ENCODE measurements around the gene MAGED1.
A peak's percentile ranks its signal among the peaks of the same experiment; 100 is the strongest.

MAGED1 gene

GRCh38 chrX:51892921-51893745, at the start of gene MAGED1:
MAGED1 (plus strand) TSS chrX:51893623; CDS start chrX:51894305, 682 bp downstream.
- no peaks in the 10 kb centered on the region for H3K27me3 ChIP-seq (ENCODE audit: insufficient read depth, low read length)
- H3K27ac ChIP-seq (ENCODE audit: low read length): no peak within 1 kb of the TSS
- H3K36me3 ChIP-seq (ENCODE audit: insufficient read depth, low read depth, low read length): peaks cover 31% of the 10 kb centered on the region
- H3K4me3 ChIP-seq (ENCODE audit: low read length): peak within 1 kb of the TSS; percentile 91
- no peaks in the 10 kb centered on the region; the same call in 1 of the 2 replicates for H3K4me1 ChIP-seq (ENCODE audit: insufficient read depth, low read length)
- peak within 1 kb of the TSS; percentile 94 for H3K9ac ChIP-seq (ENCODE audit: low read depth, low read length)
- H3K9me3 ChIP-seq (ENCODE audit: insufficient read depth, low read depth, low read length): no peaks in the 10 kb centered on the region

- H3K4me1 ChIP-seq (ENCODE audit: insufficient read depth, low read length): peaks cover 27% of the 10 kb centered on the region
- H3K9ac ChIP-seq (ENCODE audit: low read depth, low read length): no peak overlapping the region
- H3K9me3 ChIP-seq (ENCODE audit: insufficient read depth, low read depth, low read length): no peaks in the 10 kb centered on the region
- no peak overlapping the region for H3K4me3 ChIP-seq (ENCODE audit: low read length)
- H3K27ac ChIP-seq (ENCODE audit: low read length): no peak overlapping the region
- H3K36me3 ChIP-seq (ENCODE audit: insufficient read depth, low read depth, low read length): peaks cover 6% of the 10 kb centered on the region; the same call in 1 of the 2 replicates
- H3K27me3 ChIP-seq (ENCODE audit: insufficient read depth, low read length): no peaks in the 10 kb centered on the region
These were observed 46.0 kb upstream of the MAGED1 start for GRCh38 chrX:51847463-51847862.

- H3K4me3 ChIP-seq (ENCODE audit: low read length): peak overlapping the region; percentile 49; the same call in 1 of the 2 replicates
- peak overlapping the region; percentile 25 for H3K27ac ChIP-seq (ENCODE audit: low read length)
- H3K9me3 ChIP-seq (ENCODE audit: insufficient read depth, low read depth, low read length): peaks cover 7% of the 10 kb centered on the region
- peak overlapping the region; percentile 61; the same call in 1 of the 2 replicates for H3K9ac ChIP-seq (ENCODE audit: low read depth, low read length)
- peaks cover 9% of the 10 kb centered on the region; the same call in 1 of the 2 replicates for H3K36me3 ChIP-seq (ENCODE audit: insufficient read depth, low read depth, low read length)
- peaks cover 38% of the 10 kb centered on the region for H3K4me1 ChIP-seq (ENCODE audit: insufficient read depth, low read length)
- H3K27me3 ChIP-seq (ENCODE audit: insufficient read depth, low read length): no peaks in the 10 kb centered on the region
These were observed 41.8 kb upstream of the MAGED1 start for GRCh38 chrX:51851507-51852085.

- H3K9me3 ChIP-seq (ENCODE audit: insufficient read depth, low read depth, low read length): peaks cover 12% of the 10 kb centered on the region
- H3K27me3 ChIP-seq (ENCODE audit: insufficient read depth, low read length): no peaks in the 10 kb centered on the region
- peak overlapping the region; percentile 25 for H3K27ac ChIP-seq (ENCODE audit: low read length)
- H3K9ac ChIP-seq (ENCODE audit: low read depth, low read length): peak overlapping the region; percentile 61; the same call in 1 of the 2 replicates
- peaks cover 37% of the 10 kb centered on the region for H3K4me1 ChIP-seq (ENCODE audit: insufficient read depth, low read length)
- H3K36me3 ChIP-seq (ENCODE audit: insufficient read depth, low read depth, low read length): peaks cover 14% of the 10 kb centered on the region; the same call in 1 of the 2 replicates
- H3K4me3 ChIP-seq (ENCODE audit: low read length): peak overlapping the region; percentile 49; the same call in 1 of the 2 replicates
These were observed 41.3 kb upstream of the MAGED1 start for GRCh38 chrX:51852096-51852495.

- Histone ChIP-seq H3K9ac (ENCODE audit: low read depth, low read length) (peak overlapping the region; percentile 66; the same call in 1 of the 2 replicates), H3K9me3 (ENCODE audit: insufficient read depth, low read depth, low read length) (peaks cover 16% of the 10 kb centered on the region), H3K36me3 (ENCODE audit: insufficient read depth, low read depth, low read length) (peaks cover 18% of the 10 kb centered on the region; the same call in 1 of the 2 replicates), H3K4me3 (ENCODE audit: low read length) (peak overlapping the region; percentile 49; the same call in 1 of the 2 replicates), H3K27ac (ENCODE audit: low read length) (peak overlapping the region; percentile 92), H3K27me3 (ENCODE audit: insufficient read depth, low read length) (no peaks in the 10 kb centered on the region), H3K4me1 (ENCODE audit: insufficient read depth, low read length) (peaks cover 34% of the 10 kb centered on the region)
These were observed 40.8 kb upstream of the MAGED1 start for GRCh38 chrX:51852621-51853020.

- H3K4me3 ChIP-seq (ENCODE audit: low read length): peak overlapping the region; percentile 49; the same call in 1 of the 2 replicates
- peak overlapping the region; percentile 66; the same call in 1 of the 2 replicates for H3K9ac ChIP-seq (ENCODE audit: low read depth, low read length)
- peaks cover 29% of the 10 kb centered on the region for H3K4me1 ChIP-seq (ENCODE audit: insufficient read depth, low read length)
- peaks cover 20% of the 10 kb centered on the region; the same call in 1 of the 2 replicates for H3K36me3 ChIP-seq (ENCODE audit: insufficient read depth, low read depth, low read length)
- H3K27me3 ChIP-seq (ENCODE audit: insufficient read depth, low read length): no peaks in the 10 kb centered on the region
- peak overlapping the region; percentile 92 for H3K27ac ChIP-seq (ENCODE audit: low read length)
- H3K9me3 ChIP-seq (ENCODE audit: insufficient read depth, low read depth, low read length): peaks cover 16% of the 10 kb centered on the region
These were observed 40.2 kb upstream of the MAGED1 start for GRCh38 chrX:51853251-51853650.

- H3K9me3 ChIP-seq (ENCODE audit: insufficient read depth, low read depth, low read length): peaks cover 16% of the 10 kb centered on the region
- H3K27ac ChIP-seq (ENCODE audit: low read length): no peak overlapping the region
- H3K9ac ChIP-seq (ENCODE audit: low read depth, low read length): no peak overlapping the region
- no peak overlapping the region for H3K4me3 ChIP-seq (ENCODE audit: low read length)
- H3K36me3 ChIP-seq (ENCODE audit: insufficient read depth, low read depth, low read length): peaks cover 20% of the 10 kb centered on the region; the same call in 1 of the 2 replicates
- H3K4me1 ChIP-seq (ENCODE audit: insufficient read depth, low read length): peaks cover 24% of the 10 kb centered on the region; the same call in 1 of the 2 replicates
- H3K27me3 ChIP-seq (ENCODE audit: insufficient read depth, low read length): no peaks in the 10 kb centered on the region
These were observed 37.7 kb upstream of the MAGED1 start for GRCh38 chrX:51855698-51856097.

GRCh38 chrX:51857159-51857733, 36.2 kb upstream of the MAGED1 start:
- Histone ChIP-seq H3K4me3 (ENCODE audit: low read length) (no peak overlapping the region), H3K9me3 (ENCODE audit: insufficient read depth, low read depth, low read length) (peaks cover 16% of the 10 kb centered on the region), H3K4me1 (ENCODE audit: insufficient read depth, low read length) (peaks cover 12% of the 10 kb centered on the region; the same call in 1 of the 2 replicates), H3K9ac (ENCODE audit: low read depth, low read length) (no peak overlapping the region), H3K36me3 (ENCODE audit: insufficient read depth, low read depth, low read length) (peaks cover 20% of the 10 kb centered on the region; the same call in 1 of the 2 replicates), H3K27ac (ENCODE audit: low read length) (no peak overlapping the region), H3K27me3 (ENCODE audit: insufficient read depth, low read length) (no peaks in the 10 kb centered on the region)

- Histone ChIP-seq H3K4me3 (ENCODE audit: low read length) (no peak overlapping the region), H3K36me3 (ENCODE audit: insufficient read depth, low read depth, low read length) (peaks cover 20% of the 10 kb centered on the region; the same call in 1 of the 2 replicates), H3K4me1 (ENCODE audit: insufficient read depth, low read length) (no peaks in the 10 kb centered on the region), H3K27me3 (ENCODE audit: insufficient read depth, low read length) (no peaks in the 10 kb centered on the region), H3K9me3 (ENCODE audit: insufficient read depth, low read depth, low read length) (peaks cover 16% of the 10 kb centered on the region), H3K27ac (ENCODE audit: low read length) (no peak overlapping the region), H3K9ac (ENCODE audit: low read depth, low read length) (no peak overlapping the region)
These were observed 32.7 kb upstream of the MAGED1 start for GRCh38 chrX:51860679-51861078.

- Histone ChIP-seq H3K9ac (ENCODE audit: low read depth, low read length) (no peak overlapping the region), H3K4me1 (ENCODE audit: insufficient read depth, low read length) (no peaks in the 10 kb centered on the region), H3K36me3 (ENCODE audit: insufficient read depth, low read depth, low read length) (no peaks in the 10 kb centered on the region), H3K27ac (ENCODE audit: low read length) (no peak overlapping the region), H3K9me3 (ENCODE audit: insufficient read depth, low read depth, low read length) (no peaks in the 10 kb centered on the region), H3K4me3 (ENCODE audit: low read length) (no peak overlapping the region), H3K27me3 (ENCODE audit: insufficient read depth, low read length) (no peaks in the 10 kb centered on the region)
These were observed 30.5 kb upstream of the MAGED1 start for GRCh38 chrX:51862920-51863319.

GRCh38 chrX:51866210-51866609, 27.2 kb upstream of the MAGED1 start:
- no peak overlapping the region for H3K4me3 ChIP-seq (ENCODE audit: low read length)
- H3K36me3 ChIP-seq (ENCODE audit: insufficient read depth, low read depth, low read length): no peaks in the 10 kb centered on the region
- no peak overlapping the region for H3K27ac ChIP-seq (ENCODE audit: low read length)
- no peak overlapping the region for H3K9ac ChIP-seq (ENCODE audit: low read depth, low read length)
- no peaks in the 10 kb centered on the region for H3K27me3 ChIP-seq (ENCODE audit: insufficient read depth, low read length)
- no peaks in the 10 kb centered on the region for H3K4me1 ChIP-seq (ENCODE audit: insufficient read depth, low read length)
- H3K9me3 ChIP-seq (ENCODE audit: insufficient read depth, low read depth, low read length): no peaks in the 10 kb centered on the region
